ENCODE data around the gene TSPAN18. TPM values are rescaled to one million over a fixed set of nuclear protein-coding genes. Genes with fewer than 3 reads are reported as not detected.

Gene TSPAN18
- polyA plus RNA-seq, 1 of the 3 experiments (the other 2 are of a cell fraction): 0.72 TPM

GRCh38 chr11:44857490-44858090 lies 130.8 kb downstream of the TSPAN18 start:
- no peaks in the 10 kb centered on the region for H3K36me3 ChIP-seq (replicated peaks in 1 of 2; ENCODE audit: control insufficient read depth in 1 of 2, insufficient read depth in 2 of 2, low read length in 1 of 2)
- TF ChIP-seq RAD21 (IDR thresholded peaks at IDR 0.05; ENCODE audit: low read length) (0 out of 2 replicates have a peak, but pooled peaks have one; percentile 9), GATA2 (CRISPR knock-in tag; IDR thresholded peaks at IDR 0.05) (no peak), RFX5 (IDR thresholded peaks at IDR 0.05; ENCODE audit: low read length) (no peak), IRF3 (IDR thresholded peaks at IDR 0.05; ENCODE audit: low read depth, low read length) (no peak), ZBTB33 (IDR thresholded peaks at IDR 0.05; ENCODE audit: borderline replicate concordance, low read depth) (no peak), TCF12 (IDR thresholded peaks at IDR 0.05) (no peak), PBX3 (IDR thresholded peaks at IDR 0.05) (no peak), SMC3 (IDR thresholded peaks at IDR 0.05; ENCODE audit: low read depth, low read length) (no peak), MAX (IDR thresholded peaks at IDR 0.05; ENCODE audit: low read depth) (no peak), MXI1 (IDR thresholded peaks at IDR 0.05; ENCODE audit: low read depth, low read length) (peak; percentile 30; the same call in 1 of the 2 replicates), CTCF (IDR thresholded peaks at IDR 0.05) (no peak), NFIC (IDR thresholded peaks at IDR 0.05; ENCODE audit: borderline replicate concordance) (no peak), EP300 (IDR thresholded peaks at IDR 0.05; ENCODE audit: borderline replicate concordance in 1 of 2, low read depth in 1 of 2, low read length in 1 of 2) (0 out of 4 replicates have a peak, but pooled peaks of 1 of the 2 experiments have one; percentile 27), POLR2AphosphoS5 (IDR thresholded peaks at IDR 0.05; ENCODE audit: low read depth, low read length) (no peak)
- H3K9me3 ChIP-seq: no peaks in the 10 kb centered on the region
- no peak overlapping the region for H3K9ac ChIP-seq
- ChIA-PET POLR2A (interaction anchor here (0.5 to 1.3 kb wide), 5 partner anchors 11 to 230 kb away, joined by 3 to 4 read pairs (median 4); no protein-coding TSS in a partner anchor), CTCF (interaction anchor here (0.7 to 2.3 kb wide), 9 partner anchors 11 to 224 kb away, joined by 3 to 9 read pairs (median 3); no protein-coding TSS in a partner anchor)
- H3K4me3 ChIP-seq (ENCODE audit: low read depth in 2 of 2, low read length in 1 of 2): no peak overlapping the region
- H3K27ac ChIP-seq (ENCODE audit: low read depth in 2 of 2, low read length in 1 of 2): peak overlapping the region in 1 of 2 experiments; percentile 84; a peak in 2 of 4 replicates
- peaks cover 15 to 50% of the 10 kb centered on the region in 2 experiments for H3K4me1 ChIP-seq (ENCODE audit: control insufficient read depth in 1 of 2, insufficient read depth in 2 of 2, low read depth in 1 of 2, low read length in 1 of 2)
- no peaks in the 10 kb centered on the region for H3K9me2 ChIP-seq
- H3K27me3 ChIP-seq (ENCODE audit: insufficient read depth): no peaks in the 10 kb centered on the region
- peaks cover 9% of the 10 kb centered on the region for H3F3A ChIP-seq (replicated peaks; ENCODE audit: insufficient read depth)
- 88% methylated on average over 9 of the region's 11 CpGs for WGBS (ENCODE audit: low lambda C conversion rate)
- no peak overlapping the region for H2AFZ ChIP-seq (ENCODE audit: low read depth)
- no peak overlapping the region for H3K4me2 ChIP-seq
- no peaks in the 10 kb centered on the region for H4K20me1 ChIP-seq (ENCODE audit: insufficient read depth)
- peak; percentile 69 for DNase-seq
- no peaks in the 10 kb centered on the region for H3K79me2 ChIP-seq (ENCODE audit: insufficient read depth)
